ENCODE data around the gene SEPTIN1. TPM values are rescaled to one million over a fixed set of nuclear protein-coding genes. Genes with fewer than 3 reads are reported as not detected.

SEPTIN1 gene
- total and polyA plus RNA-seq, 2 of the 13 experiments (the other 11 are each of a cell fraction or from before 2014, with no cell fraction given): 0.18 to 0.67 TPM

- TF ChIP-seq PRDM10 (CRISPR knock-in tag; IDR thresholded peaks at IDR 0.05; ENCODE audit: low read depth) (peak; percentile 59; the same call in 1 of the 2 replicates), ZBTB20 (CRISPR knock-in tag; IDR thresholded peaks at IDR 0.05; ENCODE audit: borderline replicate concordance, low read depth) (peak; percentile 38; the same call in 1 of the 2 replicates), RBM39 (IDR thresholded peaks at IDR 0.05; ENCODE audit: low read depth, low read length, poor library complexity, severe bottlenecking) (peak; percentile 62), KLF12 (CRISPR knock-in tag; IDR thresholded peaks at IDR 0.05; ENCODE audit: borderline replicate concordance) (no peak), ZNF180 (CRISPR knock-in tag; IDR thresholded peaks at IDR 0.05; ENCODE audit: borderline replicate concordance, low read depth) (no peak), HNRNPL (IDR thresholded peaks at IDR 0.05; ENCODE audit: low read depth, low read length) (no peak), HNF4A (CRISPR knock-in tag; IDR thresholded peaks at IDR 0.05) (0 out of 2 replicates have a peak, but pooled peaks have one; percentile 3), ZNF850 (CRISPR knock-in tag; conservative IDR thresholded peaks at IDR 0.05) (no peak), ZNF781 (CRISPR knock-in tag; IDR thresholded peaks at IDR 0.05; ENCODE audit: borderline replicate concordance, not compliant biosample characterization) (no peak), NR1H2 (CRISPR knock-in tag; IDR thresholded peaks at IDR 0.05; ENCODE audit: borderline replicate concordance, low read depth) (no peak), PCBP2 (optimal IDR thresholded peaks at IDR 0.05; ENCODE audit: low read depth, low read length, poor library complexity, severe bottlenecking) (no peak), SMARCE1 (IDR thresholded peaks at IDR 0.05; ENCODE audit: borderline replicate concordance) (no peak), ZSCAN31 (CRISPR knock-in tag; IDR thresholded peaks at IDR 0.05; ENCODE audit: low read depth) (no peak), NR2F1 (CRISPR knock-in tag; IDR thresholded peaks at IDR 0.05) (no peak), ZNF224 (CRISPR knock-in tag; IDR thresholded peaks at IDR 0.05) (no peak), E2F5 (CRISPR knock-in tag; conservative IDR thresholded peaks at IDR 0.05) (no peak), ZBTB49 (CRISPR knock-in tag; IDR thresholded peaks at IDR 0.05; ENCODE audit: borderline replicate concordance) (no peak)
Measured at GRCh38 chr16:30409125-30410060, 27.0 kb upstream of the SEPTIN1 start (continued).
